Measurements from ENCODE around the gene PRSS50.

Gene PRSS50

GRCh38 chr3:46675426-46675825 lies 42.2 kb downstream of the PRSS50 start:
- DNase-seq, result no peak
- Histone ChIP-seq H3K4me3 (ENCODE audit: low read depth, low read length) (no peak overlapping the region), H3K27me3 (no peaks in the 10 kb centered on the region), H3K9me3 (no peaks in the 10 kb centered on the region), H3K36me3 (no peaks in the 10 kb centered on the region), H3K4me1 (no peaks in the 10 kb centered on the region)
- TF ChIP-seq CTCF (IDR thresholded peaks at IDR 0.05; ENCODE audit: low read depth, low read length), result no peak

- DNase-seq, result peak; percentile 2
- Histone ChIP-seq H3K9me3 (no peaks in the 10 kb centered on the region), H3K27me3 (no peaks in the 10 kb centered on the region), H3K4me3 (ENCODE audit: low read depth, low read length) (no peak overlapping the region), H3K4me1 (no peaks in the 10 kb centered on the region), H3K36me3 (no peaks in the 10 kb centered on the region)
- TF ChIP-seq CTCF (IDR thresholded peaks at IDR 0.05; ENCODE audit: low read depth, low read length), result peak; percentile 31; the same call in 1 of the 2 replicates
Observed at GRCh38 chr3:46674031-46674845, 43.4 kb downstream of the PRSS50 start.

- H3K4me3 ChIP-seq (ENCODE audit: low read depth, low read length), result no peak overlapping the region
- no peak for TF ChIP-seq CTCF (IDR thresholded peaks at IDR 0.05; ENCODE audit: low read depth, low read length)
- H3K4me1 ChIP-seq, result no peaks in the 10 kb centered on the region
- DNase-seq, result peak; percentile 1
- H3K27me3 ChIP-seq, result no peaks in the 10 kb centered on the region
- no peaks in the 10 kb centered on the region for H3K9me3 ChIP-seq
- H3K36me3 ChIP-seq, result no peaks in the 10 kb centered on the region
Observed at GRCh38 chr3:46673151-46674030, 44.3 kb downstream of the PRSS50 start.

- H3K36me3 ChIP-seq, result no peaks in the 10 kb centered on the region
- H3K4me3 ChIP-seq (ENCODE audit: low read depth, low read length), result no peak overlapping the region
Observed at GRCh38 chr3:46672349-46672695, 45.3 kb downstream of the PRSS50 start.

GRCh38 chr3:46671541-46672348 lies 45.9 kb downstream of the PRSS50 start:
- peak; percentile 2 for DNase-seq
- no peaks in the 10 kb centered on the region for H3K36me3 ChIP-seq
- H3K4me3 ChIP-seq (ENCODE audit: low read depth, low read length), result no peak overlapping the region
- H3K9me3 ChIP-seq, result no peaks in the 10 kb centered on the region
- TF ChIP-seq CTCF (IDR thresholded peaks at IDR 0.05; ENCODE audit: low read depth, low read length), result no peak
- H3K4me1 ChIP-seq, result no peaks in the 10 kb centered on the region
- no peaks in the 10 kb centered on the region for H3K27me3 ChIP-seq

More at GRCh38 chr3:46672349-46672695, 45.3 kb downstream of the PRSS50 start:
- TF ChIP-seq CTCF (IDR thresholded peaks at IDR 0.05; ENCODE audit: low read depth, low read length), result no peak
- H3K27me3 ChIP-seq, result no peaks in the 10 kb centered on the region
- H3K9me3 ChIP-seq, result no peaks in the 10 kb centered on the region
- no peak for DNase-seq
- H3K4me1 ChIP-seq, result no peaks in the 10 kb centered on the region
